Measurements from ENCODE around the gene RXRB.

The RXRB gene

GRCh38 chr6:33195304-33196165, 4.9 kb downstream of the RXRB start:
- no peak for DNase-seq

GRCh38 chr6:33194431-33194979, 6.0 kb downstream of the RXRB start:
- no peak for DNase-seq

GRCh38 chr6:33193619-33194018, 6.8 kb downstream of the RXRB start:
- no peak for DNase-seq

GRCh38 chr6:33192671-33193602, 7.5 kb downstream of the RXRB start:
- DNase-seq: no peak

- no peak for DNase-seq
These were observed 8.3 kb downstream of the RXRB start, which contains the start of gene COL11A2 for GRCh38 chr6:33192105-33192646. Gene COL11A2, minus strand, starts transcription at chr6:33192467. Its CDS starts 227 bp downstream, at chr6:33192240.

- no peak for DNase-seq
These were observed 8.9 kb downstream of the RXRB start for GRCh38 chr6:33191383-33192104.

GRCh38 chr6:33190504-33191107, 9.9 kb downstream of the RXRB start:
- no peak for DNase-seq

- DNase-seq: no peak
These were observed 10.6 kb downstream of the RXRB start for GRCh38 chr6:33189625-33190448.

- DNase-seq: no peak
These were observed 11.3 kb downstream of the RXRB start for GRCh38 chr6:33189164-33189563.

GRCh38 chr6:33187809-33188208, 12.7 kb downstream of the RXRB start:
- DNase-seq: no peak

GRCh38 chr6:33185654-33186187, 14.7 kb downstream of the RXRB start:
- DNase-seq: no peak

- DNase-seq: no peak
These were observed 15.3 kb downstream of the RXRB start for GRCh38 chr6:33185190-33185589.

- no peak for DNase-seq
These were observed 17.3 kb downstream of the RXRB start for GRCh38 chr6:33183071-33183683.

GRCh38 chr6:33181141-33181540, 19.3 kb downstream of the RXRB start:
- DNase-seq: no peak

- DNase-seq: no peak
These were observed 21.6 kb downstream of the RXRB start for GRCh38 chr6:33178755-33179475.

GRCh38 chr6:33177552-33178446, 22.7 kb downstream of the RXRB start:
- no peak for DNase-seq

GRCh38 chr6:33176906-33177305, 23.6 kb downstream of the RXRB start:
- no peak for DNase-seq

GRCh38 chr6:33175436-33176069, 24.9 kb downstream of the RXRB start:
- DNase-seq: no peak
